ENCODE data around the gene FMO1. TPM values are rescaled to one million over a fixed set of nuclear protein-coding genes. Genes with fewer than 3 reads are reported as not detected.

FMO1 gene
- total RNA-seq, 4 donors from 2014 or later: 0.21 to 2.9 (median 0.67) TPM

DNA sequence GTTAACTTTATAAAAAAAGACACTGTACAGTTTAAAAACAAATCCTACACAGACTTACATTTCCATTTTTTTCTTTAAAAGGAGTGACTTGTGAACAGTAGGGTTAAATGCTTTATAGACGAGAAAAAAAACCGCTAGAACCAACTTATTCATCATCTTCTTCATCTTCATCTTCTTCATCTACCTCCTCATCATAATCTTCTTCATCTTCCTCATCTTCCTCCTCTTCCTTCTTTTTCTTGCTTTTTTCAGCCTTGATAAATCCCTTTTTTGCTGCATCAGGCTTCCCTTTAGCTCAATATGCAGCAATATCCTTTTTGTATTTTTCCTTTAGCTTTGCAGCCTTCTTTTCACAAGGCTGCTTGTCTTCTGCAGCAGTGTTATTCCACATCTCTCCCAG lies 22.5 kb downstream of the FMO1 start:
- H3K36me3 ChIP-seq: no peaks in the 10 kb centered on the region
- no peak overlapping the region for H3K27ac ChIP-seq
- H3K4me3 ChIP-seq: no peak overlapping the region
- 84 to 89% methylated on average over 2 of the region's 2 CpGs for WGBS, 2 donors
- TF ChIP-seq, protein P1, sequence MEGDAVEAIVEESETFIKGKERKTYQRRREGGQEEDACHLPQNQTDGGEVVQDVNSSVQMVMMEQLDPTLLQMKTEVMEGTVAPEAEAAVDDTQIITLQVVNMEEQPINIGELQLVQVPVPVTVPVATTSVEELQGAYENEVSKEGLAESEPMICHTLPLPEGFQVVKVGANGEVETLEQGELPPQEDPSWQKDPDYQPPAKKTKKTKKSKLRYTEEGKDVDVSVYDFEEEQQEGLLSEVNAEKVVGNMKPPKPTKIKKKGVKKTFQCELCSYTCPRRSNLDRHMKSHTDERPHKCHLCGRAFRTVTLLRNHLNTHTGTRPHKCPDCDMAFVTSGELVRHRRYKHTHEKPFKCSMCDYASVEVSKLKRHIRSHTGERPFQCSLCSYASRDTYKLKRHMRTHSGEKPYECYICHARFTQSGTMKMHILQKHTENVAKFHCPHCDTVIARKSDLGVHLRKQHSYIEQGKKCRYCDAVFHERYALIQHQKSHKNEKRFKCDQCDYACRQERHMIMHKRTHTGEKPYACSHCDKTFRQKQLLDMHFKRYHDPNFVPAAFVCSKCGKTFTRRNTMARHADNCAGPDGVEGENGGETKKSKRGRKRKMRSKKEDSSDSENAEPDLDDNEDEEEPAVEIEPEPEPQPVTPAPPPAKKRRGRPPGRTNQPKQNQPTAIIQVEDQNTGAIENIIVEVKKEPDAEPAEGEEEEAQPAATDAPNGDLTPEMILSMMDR (IDR thresholded peaks at IDR 0.05): no peak
- TF ChIP-seq POLR2A (IDR thresholded peaks at IDR 0.05) (no peak), EP300 (IDR thresholded peaks at IDR 0.05) (no peak)
- H3K9me3 ChIP-seq: peaks cover 0 to 8% (median 0%) of the 10 kb centered on the region in 4 donors
- no peak for DNase-seq (ENCODE audit: low spot score in 2 of 2)
- H3K4me1 ChIP-seq: no peaks in the 10 kb centered on the region
- no peaks in the 10 kb centered on the region for H3K27me3 ChIP-seq

GRCh38 chr1:171277534-171277933 lies 29.2 kb downstream of the FMO1 start:
- H3K9me3 ChIP-seq: no peaks in the 10 kb centered on the region
- DNase-seq (ENCODE audit: low spot score in 2 of 2): no peak
- 70 to 81% methylated on average over 2 of the region's 2 CpGs for WGBS, 2 donors
- no peaks in the 10 kb centered on the region for H3K27me3 ChIP-seq
- no peak overlapping the region for H3K27ac ChIP-seq
- no peak overlapping the region for H3K4me3 ChIP-seq
- TF ChIP-seq POLR2A (IDR thresholded peaks at IDR 0.05): no peak
- TF ChIP-seq, protein P1 (IDR thresholded peaks at IDR 0.05): no peak
- TF ChIP-seq EP300 (IDR thresholded peaks at IDR 0.05): no peak
- no peaks in the 10 kb centered on the region for H3K36me3 ChIP-seq
- no peaks in the 10 kb centered on the region for H3K4me1 ChIP-seq

DNA sequence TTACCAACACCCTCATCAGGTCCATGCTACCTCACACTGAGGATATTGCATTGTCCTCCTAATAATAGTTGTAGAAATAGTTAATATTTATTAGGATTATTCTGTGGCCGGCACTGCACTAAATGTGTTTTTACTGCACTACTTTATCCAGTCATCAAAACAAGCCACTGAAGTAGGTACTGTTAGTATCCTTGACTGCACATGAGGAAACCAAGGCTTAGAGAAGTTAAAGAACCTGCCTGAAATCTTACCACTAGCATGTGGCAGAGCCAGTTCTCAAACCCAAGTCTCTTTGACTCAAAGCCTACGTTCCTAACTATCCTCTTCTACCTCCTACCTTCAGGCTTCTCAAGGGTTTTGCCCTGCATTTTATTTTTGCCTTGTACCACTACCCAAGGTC lies 30.9 kb downstream of the FMO1 start:
- Histone ChIP-seq H3K27me3 (no peaks in the 10 kb centered on the region), H3K27ac (no peak overlapping the region), H3K4me1 (no peaks in the 10 kb centered on the region), H3K9me3 (no peaks in the 10 kb centered on the region), H3K4me3 (no peak overlapping the region), H3K36me3 (no peaks in the 10 kb centered on the region)
- no peak for DNase-seq (ENCODE audit: low spot score in 2 of 2)
- WGBS, 2 donors: 84 to 91% methylated on average over 2 of the region's 2 CpGs
- TF ChIP-seq POLR2A (IDR thresholded peaks at IDR 0.05): no peak
- TF ChIP-seq, protein P1 (IDR thresholded peaks at IDR 0.05): no peak
- no peak for TF ChIP-seq EP300 (IDR thresholded peaks at IDR 0.05)

DNA sequence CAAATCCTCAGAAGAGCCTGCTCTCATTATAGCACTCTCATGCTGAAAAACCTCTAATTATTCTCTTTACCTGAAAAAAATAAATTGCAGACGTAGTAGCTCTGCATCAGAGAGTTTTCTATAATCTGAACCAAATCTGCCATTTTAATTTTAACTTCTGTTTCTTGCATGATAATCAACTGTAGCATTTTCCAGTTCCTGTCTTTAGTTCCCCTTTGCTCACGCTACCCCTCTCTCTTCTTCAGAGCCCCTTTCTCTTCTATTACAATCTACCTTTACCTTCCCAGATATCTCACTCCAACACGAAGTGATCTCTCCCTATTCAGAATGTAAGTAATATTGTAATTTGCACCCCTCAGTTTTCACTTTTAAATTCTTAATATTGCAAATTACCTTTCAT lies 31.4 kb downstream of the FMO1 start:
- 73 to 77% methylated on average over 3 of the region's 3 CpGs for WGBS, 2 donors

GRCh38 chr1:171280599-171280998 lies 32.3 kb downstream of the FMO1 start:
- Histone ChIP-seq H3K27me3 (no peaks in the 10 kb centered on the region), H3K36me3 (no peaks in the 10 kb centered on the region), H3K9me3 (no peaks in the 10 kb centered on the region), H3K4me1 (no peaks in the 10 kb centered on the region), H3K4me3 (no peak overlapping the region), H3K27ac (no peak overlapping the region)
- TF ChIP-seq, protein P1 (IDR thresholded peaks at IDR 0.05): no peak
- no peak for TF ChIP-seq POLR2A (IDR thresholded peaks at IDR 0.05)
- TF ChIP-seq EP300 (IDR thresholded peaks at IDR 0.05): no peak
- WGBS, 2 donors: 66 to 75% methylated on average over 7 of the region's 7 CpGs
- DNase-seq (ENCODE audit: low spot score in 2 of 2): no peak

More for the DNA sequence above, 31.4 kb downstream of the FMO1 start:
- no peaks in the 10 kb centered on the region for H3K9me3 ChIP-seq
- no peaks in the 10 kb centered on the region for H3K36me3 ChIP-seq
- no peak for DNase-seq (ENCODE audit: low spot score in 2 of 2)
- H3K4me1 ChIP-seq: no peaks in the 10 kb centered on the region
- H3K27me3 ChIP-seq: no peaks in the 10 kb centered on the region
- no peak overlapping the region for H3K27ac ChIP-seq
- H3K4me3 ChIP-seq: no peak overlapping the region
- TF ChIP-seq POLR2A (IDR thresholded peaks at IDR 0.05): no peak
- TF ChIP-seq EP300 (IDR thresholded peaks at IDR 0.05): no peak
- TF ChIP-seq, protein P1 (IDR thresholded peaks at IDR 0.05): no peak
